Measurements from ENCODE around the gene RRP36.
"Not testable (repeated sequence)": the region's sequence is repeated elsewhere in the genome, so short reads cannot be mapped to it uniquely, and the experiment has no call there.

RRP36 gene

GRCh38 chr6:42996513-42996912 lies 24.9 kb upstream of the RRP36 start:
- Histone ChIP-seq H3K36me3 (ENCODE audit: control insufficient read depth in 2 of 2, insufficient read depth in 1 of 2, low read length in 2 of 2) (peaks cover 7 to 16% of the 10 kb centered on the region in 2 experiments; a peak in 2 of 3 replicates), H3K9me3 (ENCODE audit: control insufficient read depth, insufficient read depth, low read depth, low read length) (no peaks in the 10 kb centered on the region), H3K4me3 (ENCODE audit: low read depth, low read length) (no peak overlapping the region), H3K4me1 (ENCODE audit: control insufficient read depth, insufficient read depth, low read length) (no peaks in the 10 kb centered on the region), H3K27ac (ENCODE audit: extremely low read depth, low read depth, low read length) (no peak overlapping the region)
- POLR2A ChIA-PET = interaction anchor here (0.8 to 8.3 kb wide), 7 partner anchors 9 to 78 kb away, joined by 3 to 31 read pairs (median 5); partner anchors contain the start of genes KLC4, KLHDC3, MEA1 and MRPL2
- CTCF ChIA-PET = interaction anchor here (0.6 to 2.7 kb wide), 8 partner anchors 10 to 512 kb away, joined by 3 to 10 read pairs (median 4); partner anchors contain the start of gene PPP2R5D
- TF ChIP-seq, protein P1, sequence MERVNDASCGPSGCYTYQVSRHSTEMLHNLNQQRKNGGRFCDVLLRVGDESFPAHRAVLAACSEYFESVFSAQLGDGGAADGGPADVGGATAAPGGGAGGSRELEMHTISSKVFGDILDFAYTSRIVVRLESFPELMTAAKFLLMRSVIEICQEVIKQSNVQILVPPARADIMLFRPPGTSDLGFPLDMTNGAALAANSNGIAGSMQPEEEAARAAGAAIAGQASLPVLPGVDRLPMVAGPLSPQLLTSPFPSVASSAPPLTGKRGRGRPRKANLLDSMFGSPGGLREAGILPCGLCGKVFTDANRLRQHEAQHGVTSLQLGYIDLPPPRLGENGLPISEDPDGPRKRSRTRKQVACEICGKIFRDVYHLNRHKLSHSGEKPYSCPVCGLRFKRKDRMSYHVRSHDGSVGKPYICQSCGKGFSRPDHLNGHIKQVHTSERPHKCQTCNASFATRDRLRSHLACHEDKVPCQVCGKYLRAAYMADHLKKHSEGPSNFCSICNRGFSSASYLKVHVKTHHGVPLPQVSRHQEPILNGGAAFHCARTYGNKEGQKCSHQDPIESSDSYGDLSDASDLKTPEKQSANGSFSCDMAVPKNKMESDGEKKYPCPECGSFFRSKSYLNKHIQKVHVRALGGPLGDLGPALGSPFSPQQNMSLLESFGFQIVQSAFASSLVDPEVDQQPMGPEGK (tag by site-specific recombination; IDR thresholded peaks at IDR 0.05) = no peak
- TF ChIP-seq ZNF280D (tag by site-specific recombination; IDR thresholded peaks at IDR 0.05) (no peak), ZNF202 (tag by site-specific recombination; IDR thresholded peaks at IDR 0.05; ENCODE audit: borderline replicate concordance) (no peak), SP3 (tag by site-specific recombination; IDR thresholded peaks at IDR 0.05) (no peak), ZNF621 (tag by site-specific recombination; IDR thresholded peaks at IDR 0.05) (no peak), ZSCAN16 (tag by site-specific recombination; IDR thresholded peaks at IDR 0.05) (no peak), IKZF3 (tag by site-specific recombination; IDR thresholded peaks at IDR 0.05) (no peak), ZNF404 (tag by site-specific recombination; IDR thresholded peaks at IDR 0.05) (no peak), CTCF (tag by site-specific recombination; IDR thresholded peaks at IDR 0.05) (no peak), ZNF114 (tag by site-specific recombination; IDR thresholded peaks at IDR 0.05) (no peak), ZFP41 (tag by site-specific recombination; IDR thresholded peaks at IDR 0.05; ENCODE audit: borderline replicate concordance) (no peak)
- TF ChIP-seq, protein P2, sequence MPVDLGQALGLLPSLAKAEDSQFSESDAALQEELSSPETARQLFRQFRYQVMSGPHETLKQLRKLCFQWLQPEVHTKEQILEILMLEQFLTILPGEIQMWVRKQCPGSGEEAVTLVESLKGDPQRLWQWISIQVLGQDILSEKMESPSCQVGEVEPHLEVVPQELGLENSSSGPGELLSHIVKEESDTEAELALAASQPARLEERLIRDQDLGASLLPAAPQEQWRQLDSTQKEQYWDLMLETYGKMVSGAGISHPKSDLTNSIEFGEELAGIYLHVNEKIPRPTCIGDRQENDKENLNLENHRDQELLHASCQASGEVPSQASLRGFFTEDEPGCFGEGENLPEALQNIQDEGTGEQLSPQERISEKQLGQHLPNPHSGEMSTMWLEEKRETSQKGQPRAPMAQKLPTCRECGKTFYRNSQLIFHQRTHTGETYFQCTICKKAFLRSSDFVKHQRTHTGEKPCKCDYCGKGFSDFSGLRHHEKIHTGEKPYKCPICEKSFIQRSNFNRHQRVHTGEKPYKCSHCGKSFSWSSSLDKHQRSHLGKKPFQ (tag by site-specific recombination; IDR thresholded peaks at IDR 0.05) = no peak

DNA sequence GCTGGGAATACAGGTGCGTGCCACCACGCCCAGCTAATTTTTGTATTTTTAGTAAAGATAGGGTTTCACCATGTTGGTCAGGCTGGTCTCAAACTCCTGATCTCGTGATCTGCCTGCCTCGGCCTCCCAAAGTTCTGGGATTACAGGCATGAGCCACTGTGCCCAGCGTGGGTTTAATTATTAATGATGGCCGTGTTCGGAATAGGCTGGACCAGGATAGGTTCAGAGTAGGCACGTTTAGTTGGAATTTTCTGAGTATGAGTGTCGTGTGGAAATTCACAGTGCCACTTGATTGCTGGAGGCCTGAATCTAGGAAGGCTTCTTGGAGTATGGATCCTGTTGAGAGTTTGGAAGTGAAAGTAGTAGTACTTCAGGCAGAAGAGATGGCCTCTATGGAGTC lies 23.2 kb upstream of the RRP36 start:
- ChIA-PET CTCF (interaction anchor here (1.0 to 2.1 kb wide), 3 partner anchors 71 to 146 kb away, joined by 3 to 6 read pairs (median 4); no protein-coding TSS in a partner anchor), POLR2A (interaction anchor here (1.0 to 8.3 kb wide), 5 partner anchors 13 to 19 kb away, joined by 3 to 31 read pairs (median 16); partner anchors contain the start of genes KLHDC3, MEA1, PEX6 and PPP2R5D)
- H3K36me3 ChIP-seq (ENCODE audit: control insufficient read depth in 2 of 2, insufficient read depth in 1 of 2, low read length in 2 of 2) = peaks cover 7 to 15% of the 10 kb centered on the region in 2 experiments; a peak in 2 of 3 replicates
- H3K4me1 ChIP-seq (ENCODE audit: control insufficient read depth, insufficient read depth, low read length); H3K9me3 ChIP-seq (ENCODE audit: control insufficient read depth, insufficient read depth, low read depth, low read length); H3K27ac ChIP-seq (ENCODE audit: extremely low read depth, low read depth, low read length); H3K4me3 ChIP-seq (ENCODE audit: low read depth, low read length): not testable (repeated sequence)
